Caki2 (cell line): Measurements from ENCODE around the gene CTSW. TPM values are rescaled to one million over a fixed set of nuclear protein-coding genes. Genes with fewer than 3 reads are reported as not detected.
"Not testable (repeated sequence)": the region's sequence is repeated elsewhere in the genome, so short reads cannot be mapped to it uniquely, and the experiment has no call there.

Experiments used
- DNase-seq: peaks from one replicate; pipeline ENCODE4 v3.0.0-alpha.2; 2015; ENCODE audit warnings: low read depth
- in situ Hi-C: cut with HindIII; loops from 2 replicates; pipeline ENCODE4 v1.10.0; 2016; ENCODE audit warnings: low sequenced_read_pairs, low pct_unique_long_range_greater_than_20kb, mixed read lengths
- total RNA-seq: library from RNA; depleted of rRNA; stranded (reverse); fragments of >200 nt; shearing (Covaris generic); gene quantifications from 2 replicates; pipeline ENCODE4 v1.2.3, GENCODE V29; 2014; ENCODE audit warnings: low replicate concordance; rRNA removed

Gene CTSW, protein sequence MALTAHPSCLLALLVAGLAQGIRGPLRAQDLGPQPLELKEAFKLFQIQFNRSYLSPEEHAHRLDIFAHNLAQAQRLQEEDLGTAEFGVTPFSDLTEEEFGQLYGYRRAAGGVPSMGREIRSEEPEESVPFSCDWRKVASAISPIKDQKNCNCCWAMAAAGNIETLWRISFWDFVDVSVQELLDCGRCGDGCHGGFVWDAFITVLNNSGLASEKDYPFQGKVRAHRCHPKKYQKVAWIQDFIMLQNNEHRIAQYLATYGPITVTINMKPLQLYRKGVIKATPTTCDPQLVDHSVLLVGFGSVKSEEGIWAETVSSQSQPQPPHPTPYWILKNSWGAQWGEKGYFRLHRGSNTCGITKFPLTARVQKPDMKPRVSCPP
- not detected in 2 replicates for total RNA-seq

DNA sequence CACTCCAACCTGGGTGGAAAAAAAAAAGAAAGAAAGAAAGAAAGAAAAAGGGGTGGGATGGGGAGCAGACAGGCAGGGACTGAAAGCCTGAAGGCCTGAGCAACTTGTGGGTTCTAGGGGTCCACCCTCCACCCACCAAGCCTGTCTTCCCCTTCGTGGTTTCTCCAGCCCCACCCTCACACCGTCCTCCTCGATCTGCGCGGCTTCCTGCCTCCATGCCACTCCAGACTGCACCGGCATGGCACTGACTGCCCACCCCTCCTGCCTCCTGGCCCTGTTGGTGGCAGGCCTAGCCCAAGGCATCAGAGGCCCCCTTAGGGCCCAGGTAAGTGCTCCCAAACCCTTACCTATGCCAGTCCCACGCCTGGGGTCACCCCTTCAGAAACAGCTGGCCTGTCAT, at the start of gene CTSW:
TSS of gene CTSW (plus strand) at position 221 of the 400 bp plus-strand sequence. CDS start at position 239, 18 bp downstream.
- in situ Hi-C loops = no loop called here

DNA sequence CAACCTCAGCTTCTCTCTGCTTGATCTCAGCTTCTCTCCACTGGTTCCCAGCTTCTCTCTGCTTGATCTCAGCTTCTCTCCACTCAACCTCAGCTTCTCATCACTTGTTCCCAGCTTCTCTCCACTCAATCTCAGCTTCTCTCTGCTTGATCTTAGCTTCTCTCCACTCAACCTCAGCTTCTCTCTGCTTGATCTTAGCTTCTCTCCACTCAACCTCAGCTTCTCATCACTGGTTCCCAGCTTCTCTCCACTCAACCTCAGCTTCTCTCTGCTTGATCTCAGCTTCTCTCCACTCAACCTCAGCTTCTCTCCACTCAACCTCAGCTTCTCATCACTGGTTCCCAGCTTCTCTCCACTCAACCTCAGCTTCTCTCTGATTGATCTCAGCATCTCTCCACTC, 47.4 kb upstream of the CTSW start:
- in situ Hi-C loops = not testable (repeated sequence)

More for the DNA sequence above, at the start of gene CTSW:
- DNase-seq = no peak

DNA sequence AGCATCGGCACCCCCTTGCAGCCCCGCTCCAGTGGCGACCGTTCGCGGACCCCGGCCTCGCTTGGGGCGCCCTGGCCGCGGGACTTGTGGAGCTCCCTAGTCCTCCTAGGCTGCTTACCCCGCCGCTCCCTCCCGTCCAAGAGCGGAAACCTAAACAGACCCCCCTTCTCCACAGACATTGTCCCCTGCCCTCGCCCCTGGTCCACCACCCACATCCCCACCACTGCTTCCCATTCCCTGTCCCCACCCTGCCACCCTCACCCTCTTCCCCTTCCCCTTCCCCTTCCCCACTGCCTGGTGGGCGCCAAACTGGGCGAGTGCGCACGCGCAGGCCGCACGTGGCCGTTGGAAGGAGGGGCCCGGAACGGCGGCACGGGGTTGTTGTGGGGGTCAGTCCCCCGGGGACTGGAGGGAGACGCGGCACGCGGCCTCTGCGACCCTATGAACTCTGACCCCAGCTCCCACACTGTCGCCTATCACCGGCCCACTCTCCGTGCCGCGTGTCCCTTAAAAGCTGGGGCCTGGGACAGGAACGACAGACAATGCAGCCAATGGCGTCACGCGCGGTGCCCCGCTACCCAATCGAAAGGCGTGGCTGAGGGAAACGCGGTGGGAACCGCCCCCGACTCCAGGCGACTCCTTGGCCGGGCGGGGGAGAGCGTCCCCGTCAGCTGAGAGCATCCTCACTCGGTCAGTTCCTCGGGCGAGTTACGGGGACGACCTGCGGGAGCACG, 46.2 kb upstream of the CTSW start, which contains the start of gene SNX32:
TSS of gene SNX32 (plus strand) at position 667 of the 734 bp plus-strand sequence. CDS start 103 bp downstream, outside the sequence.
- in situ Hi-C loops = no loop called here
- no peak for DNase-seq

More for the DNA sequence above, 47.4 kb upstream of the CTSW start:
- DNase-seq = not testable (repeated sequence)

DNA sequence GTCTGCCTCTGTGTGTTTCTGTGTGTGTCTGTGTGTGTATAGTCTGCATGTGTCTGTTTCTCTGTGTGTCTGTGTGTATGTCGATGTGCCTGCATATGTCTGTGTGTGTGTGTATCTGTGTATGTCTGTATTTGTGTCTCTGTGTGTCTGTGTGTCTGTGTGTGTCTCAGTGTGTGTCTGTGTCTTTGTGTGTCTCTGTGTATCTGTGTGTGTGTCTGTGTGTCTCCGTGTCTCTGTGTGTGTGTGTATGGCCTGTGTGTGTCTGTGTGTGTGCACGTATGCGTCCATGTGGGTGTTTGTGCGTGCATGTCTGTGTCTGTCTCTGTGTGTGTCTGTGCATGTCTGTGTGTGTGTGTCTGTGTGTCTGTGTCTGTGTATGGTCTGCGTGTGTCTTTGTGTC, 45.4 kb upstream of the CTSW start:
- in situ Hi-C loops = no loop called here
- DNase-seq = no peak

DNA sequence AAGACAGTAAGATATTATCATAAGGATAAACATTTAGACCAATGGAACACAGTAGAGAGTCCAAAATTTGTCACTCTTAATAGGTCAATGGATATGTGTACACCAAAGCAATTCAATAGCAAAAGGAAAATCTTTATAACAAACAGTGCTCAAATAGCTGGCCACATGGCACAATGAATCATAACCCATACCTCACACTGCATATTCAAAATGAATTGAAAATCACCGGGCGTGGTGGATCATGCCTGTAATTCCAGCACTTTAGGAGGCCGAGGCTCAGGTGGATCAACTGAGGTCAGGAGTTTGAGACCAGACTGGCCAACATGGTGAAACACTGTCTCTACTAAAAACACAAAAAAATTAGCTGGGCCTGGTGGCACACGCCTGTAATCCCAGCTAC, 37.5 kb upstream of the CTSW start:
- in situ Hi-C loops = no loop called here
- no peak for DNase-seq

DNA sequence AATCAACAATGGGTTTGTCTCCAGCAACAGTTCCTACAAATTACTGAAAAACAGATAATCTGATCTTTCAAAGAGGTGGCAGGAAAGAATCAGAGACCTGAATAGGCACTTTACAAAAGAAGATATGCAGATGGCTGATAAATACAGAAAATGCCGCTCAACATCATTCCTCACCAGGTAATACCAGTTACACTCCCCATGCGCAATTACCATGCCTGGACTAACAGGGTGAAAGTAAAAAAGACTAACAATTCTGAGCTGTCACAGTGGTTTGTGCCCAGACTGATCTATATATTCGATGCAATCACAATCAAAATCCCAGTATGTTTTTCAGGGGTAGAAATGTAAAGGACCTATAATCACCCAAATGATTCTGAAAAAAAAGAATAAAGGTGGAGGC, 35.8 kb upstream of the CTSW start:
- in situ Hi-C loops = no loop called here
- DNase-seq = no peak

DNA sequence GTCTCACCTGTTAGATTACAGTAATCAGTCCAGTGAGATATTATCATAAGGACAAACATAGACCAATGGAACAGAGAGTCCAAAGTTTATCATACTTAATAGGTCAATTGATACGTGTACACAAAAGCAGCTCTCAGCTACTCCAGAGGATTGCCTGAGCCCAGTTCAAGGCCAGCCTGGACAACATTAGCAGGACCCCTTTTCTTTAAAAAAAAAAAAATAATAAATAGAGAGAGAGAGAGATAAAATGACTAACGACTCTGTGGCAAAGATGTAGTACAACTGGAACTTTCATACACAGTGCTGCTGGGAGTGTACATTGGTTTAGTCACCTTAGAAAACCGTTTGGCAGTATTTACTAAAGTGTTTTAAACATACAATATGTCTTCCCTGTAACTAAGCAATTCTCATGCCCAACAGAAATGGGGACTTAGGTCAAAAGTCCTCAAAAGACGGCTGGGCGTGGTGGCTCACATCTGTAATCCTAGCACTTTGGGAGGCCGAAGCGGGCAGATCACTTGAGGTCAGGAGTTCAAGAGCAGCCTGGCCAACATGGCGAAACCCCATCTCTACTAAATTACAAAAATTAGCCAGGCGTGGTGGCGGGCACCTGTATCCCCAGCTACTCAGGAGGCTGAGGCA, 35.3 kb upstream of the CTSW start:
- in situ Hi-C loops = no loop called here

DNA sequence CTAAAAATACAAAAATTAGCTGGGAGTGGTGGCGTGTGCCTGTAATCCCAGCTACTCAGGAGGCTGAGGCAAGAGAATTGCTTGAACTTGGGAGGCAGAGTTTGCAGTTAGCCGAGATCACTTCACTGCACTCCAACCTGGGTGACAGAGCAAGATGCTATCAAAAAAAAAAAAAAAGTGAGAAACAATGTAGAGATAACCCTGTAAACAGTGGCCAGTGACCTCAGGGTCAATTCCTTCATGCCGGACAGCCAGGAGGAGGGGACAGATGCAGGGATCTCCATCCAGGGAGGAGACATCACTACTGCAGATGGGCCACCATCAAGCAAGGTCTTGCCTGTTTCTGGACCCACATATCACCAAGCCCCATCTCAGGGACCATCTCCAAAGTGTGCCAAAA, 31.9 kb upstream of the CTSW start:
- in situ Hi-C loops = no loop called here
- DNase-seq = no peak

More for the DNA sequence above, 35.3 kb upstream of the CTSW start:
- no peak for DNase-seq

DNA sequence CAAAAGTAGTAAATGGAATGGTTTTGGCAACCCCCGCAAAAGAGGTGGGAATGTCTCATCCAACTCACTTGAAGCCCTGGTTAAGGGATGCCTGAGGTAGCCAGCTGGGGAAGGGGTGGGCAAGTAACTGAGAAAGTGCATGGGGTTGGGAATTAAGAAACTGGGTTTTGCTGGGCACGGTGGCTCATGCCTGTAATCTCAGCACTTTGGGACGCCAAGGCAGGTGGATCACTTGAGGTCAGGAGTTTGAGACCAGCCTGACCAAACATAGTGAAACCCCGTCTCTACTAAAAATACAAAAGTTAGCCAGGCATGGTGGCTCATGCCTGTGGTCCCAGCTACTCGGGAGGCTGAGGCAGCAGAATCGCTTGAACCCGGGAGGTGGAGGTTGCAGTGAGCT, 30.9 kb upstream of the CTSW start:
- DNase-seq, in situ Hi-C loops: not testable (repeated sequence)

DNA sequence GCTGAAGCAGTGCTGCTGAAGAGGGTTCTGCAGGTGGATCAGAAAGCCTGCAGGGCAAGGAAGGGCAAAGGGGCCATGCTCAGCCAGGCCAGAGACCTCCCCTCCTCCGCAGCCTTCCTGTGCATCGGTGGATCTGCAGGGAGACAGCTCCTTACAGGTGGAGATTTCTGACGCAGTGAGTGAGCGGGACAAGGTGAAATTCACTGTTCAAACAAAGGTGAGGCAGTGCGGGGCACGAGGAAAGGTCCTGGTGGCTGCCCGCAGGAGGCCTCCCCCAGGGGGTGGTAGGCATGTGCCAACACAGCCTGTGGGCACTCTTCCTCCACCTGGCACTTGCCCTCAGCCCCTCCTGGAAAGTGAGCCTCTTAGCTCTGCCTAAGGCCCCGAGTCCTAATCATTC, 30.3 kb upstream of the CTSW start:
- no peak for DNase-seq
- in situ Hi-C loops = no loop called here

DNA sequence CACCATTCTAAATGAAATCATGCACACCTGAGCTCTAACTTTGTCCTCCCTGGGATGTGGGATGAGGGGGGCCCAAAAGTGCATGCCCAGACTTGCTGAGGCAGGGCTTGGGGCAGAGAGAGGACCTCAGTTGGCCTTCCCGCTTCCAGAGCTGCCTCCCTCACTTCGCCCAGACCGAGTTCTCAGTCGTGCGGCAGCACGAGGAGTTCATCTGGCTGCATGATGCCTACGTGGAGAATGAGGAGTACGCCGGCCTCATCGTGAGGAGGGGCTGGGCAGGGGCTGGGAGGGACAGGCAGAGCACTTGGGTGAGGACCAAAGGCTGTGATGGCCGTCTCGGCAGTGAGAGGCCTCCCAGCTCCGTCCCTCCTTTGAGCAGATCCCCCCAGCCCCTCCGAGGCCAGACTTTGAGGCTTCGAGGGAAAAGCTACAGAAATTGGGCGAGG, 29.8 kb upstream of the CTSW start:
- DNase-seq = no peak
- in situ Hi-C loops = no loop called here

DNA sequence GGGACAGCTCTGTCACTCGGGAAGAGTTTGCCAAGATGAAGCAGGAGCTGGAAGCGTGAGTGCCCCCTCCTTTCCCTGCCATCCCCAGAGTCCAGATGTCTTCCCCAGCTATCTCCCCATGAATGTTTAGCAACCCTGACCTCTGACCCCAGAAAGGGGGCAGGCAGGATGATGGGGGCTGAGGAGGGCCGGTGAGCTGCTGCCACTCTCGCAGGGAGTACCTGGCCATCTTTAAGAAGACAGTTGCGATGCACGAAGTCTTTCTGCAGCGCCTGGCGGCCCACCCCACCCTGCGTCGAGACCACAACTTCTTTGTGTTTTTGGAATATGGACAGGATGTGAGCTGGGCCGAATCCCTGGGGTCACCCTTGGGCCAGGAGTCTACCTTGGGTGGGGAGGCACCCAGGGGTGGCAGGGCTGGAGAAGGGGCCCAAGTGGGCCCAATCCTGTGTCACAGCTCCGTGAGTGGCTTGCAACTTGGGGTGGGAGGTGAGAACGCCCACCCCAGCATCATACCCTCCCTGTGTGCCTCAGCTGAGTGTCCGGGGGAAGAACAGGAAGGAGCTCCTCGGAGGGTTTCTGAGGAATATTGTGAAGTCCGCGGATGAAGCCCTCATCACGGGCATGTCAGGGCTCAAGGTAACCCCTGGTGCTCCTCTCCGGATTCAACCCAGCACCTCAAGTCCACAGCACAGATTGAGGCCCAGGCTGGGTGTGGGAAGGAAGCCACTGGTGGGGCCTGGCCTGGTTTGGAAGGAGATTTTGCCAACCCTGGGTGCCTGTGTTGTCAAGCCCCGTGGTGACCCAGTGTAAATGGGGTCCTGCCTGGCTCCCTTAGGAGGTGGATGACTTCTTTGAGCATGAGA, 29.2 kb upstream of the CTSW start:
- DNase-seq = no peak
- in situ Hi-C loops = no loop called here

DNA sequence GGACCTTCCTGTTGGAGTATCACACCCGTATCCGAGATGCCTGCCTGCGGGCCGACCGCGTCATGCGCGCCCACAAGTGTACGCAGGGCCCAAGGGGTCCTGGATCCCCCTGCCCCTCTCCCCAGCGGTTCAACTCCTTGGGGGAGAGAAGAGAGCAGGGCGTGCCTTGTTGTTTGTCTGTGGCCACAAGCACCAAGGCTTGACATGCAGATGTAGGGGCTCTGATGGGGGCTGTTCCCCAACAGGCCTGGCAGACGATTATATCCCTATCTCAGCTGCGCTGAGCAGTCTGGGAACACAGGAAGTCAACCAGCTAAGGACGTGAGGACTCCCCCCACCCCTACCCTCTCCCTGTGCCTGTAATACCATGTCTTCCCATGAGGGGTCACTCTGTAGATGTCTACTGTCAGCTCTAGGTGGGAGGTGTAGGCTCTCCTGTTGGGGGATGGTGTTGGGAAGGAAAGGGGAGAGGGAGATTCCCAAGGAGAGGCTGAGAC, 28.5 kb upstream of the CTSW start:
- DNase-seq = no peak
- in situ Hi-C loops = no loop called here

DNA sequence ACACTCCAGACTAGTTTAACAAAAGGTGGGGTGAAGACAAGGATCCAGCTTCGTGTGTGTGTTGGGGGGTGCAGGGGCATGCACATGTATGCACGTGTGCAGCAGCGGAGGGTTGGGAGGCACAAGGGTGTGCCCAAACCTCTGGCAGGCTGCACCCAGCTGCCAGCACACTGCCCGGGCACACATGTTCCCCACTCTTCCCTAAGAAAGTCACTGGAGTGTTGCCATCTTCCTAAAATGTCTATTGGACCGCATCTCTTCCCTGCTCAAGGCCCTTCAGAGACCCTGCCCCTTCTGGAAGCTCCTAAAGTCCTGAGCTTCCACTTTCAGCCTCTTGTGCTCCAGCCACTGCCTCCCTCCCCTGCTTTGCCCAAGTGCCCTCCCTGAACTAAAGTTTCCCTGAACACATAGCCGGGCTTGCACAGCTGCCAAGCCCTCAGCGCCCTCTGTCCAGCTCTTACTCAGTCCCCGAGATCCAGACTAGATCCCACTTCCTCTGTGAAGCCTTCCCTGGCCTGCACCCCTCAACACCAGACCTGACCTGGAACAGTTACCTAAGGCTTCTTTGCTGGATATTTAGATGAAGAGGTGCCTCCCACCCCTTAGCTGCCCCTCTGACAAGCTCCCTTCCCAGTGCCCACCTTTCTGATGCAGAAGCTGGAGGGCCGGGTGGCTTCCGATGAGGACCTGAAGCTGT, 27.7 kb upstream of the CTSW start:
- in situ Hi-C loops = no loop called here
- DNase-seq = no peak

DNA sequence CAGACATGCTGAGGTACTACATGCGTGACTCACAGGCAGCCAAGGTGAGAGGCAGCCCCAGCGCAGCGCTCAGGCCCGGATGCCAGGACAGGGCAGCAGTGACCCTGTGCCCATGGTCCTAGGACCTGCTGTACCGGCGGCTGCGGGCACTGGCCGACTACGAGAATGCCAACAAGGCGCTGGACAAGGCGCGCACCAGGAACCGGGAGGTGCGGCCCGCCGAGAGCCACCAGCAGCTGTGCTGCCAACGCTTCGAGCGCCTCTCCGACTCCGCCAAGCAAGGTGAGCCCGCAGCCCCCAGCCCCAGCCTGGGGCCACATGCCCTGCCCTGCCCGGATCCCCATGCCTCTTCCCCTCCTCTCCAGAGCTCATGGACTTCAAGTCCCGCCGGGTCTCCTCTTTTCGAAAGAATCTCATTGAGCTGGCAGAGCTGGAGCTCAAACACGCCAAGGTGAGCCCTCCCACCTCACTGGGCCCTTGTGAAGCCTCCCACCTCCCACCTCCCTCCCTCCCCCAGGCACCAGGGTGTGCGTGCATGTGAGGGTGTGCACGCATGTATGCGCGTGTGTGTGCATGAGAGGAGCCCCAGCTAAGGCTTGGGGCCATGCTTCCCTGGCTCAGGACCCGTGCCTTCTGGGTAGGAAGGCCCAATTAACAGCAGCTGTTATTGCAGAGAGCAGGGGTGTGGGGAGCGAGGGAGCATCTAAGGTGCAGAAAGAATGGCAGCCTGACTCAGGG, 27.0 kb upstream of the CTSW start:
- DNase-seq = no peak
- in situ Hi-C loops = no loop called here

DNA sequence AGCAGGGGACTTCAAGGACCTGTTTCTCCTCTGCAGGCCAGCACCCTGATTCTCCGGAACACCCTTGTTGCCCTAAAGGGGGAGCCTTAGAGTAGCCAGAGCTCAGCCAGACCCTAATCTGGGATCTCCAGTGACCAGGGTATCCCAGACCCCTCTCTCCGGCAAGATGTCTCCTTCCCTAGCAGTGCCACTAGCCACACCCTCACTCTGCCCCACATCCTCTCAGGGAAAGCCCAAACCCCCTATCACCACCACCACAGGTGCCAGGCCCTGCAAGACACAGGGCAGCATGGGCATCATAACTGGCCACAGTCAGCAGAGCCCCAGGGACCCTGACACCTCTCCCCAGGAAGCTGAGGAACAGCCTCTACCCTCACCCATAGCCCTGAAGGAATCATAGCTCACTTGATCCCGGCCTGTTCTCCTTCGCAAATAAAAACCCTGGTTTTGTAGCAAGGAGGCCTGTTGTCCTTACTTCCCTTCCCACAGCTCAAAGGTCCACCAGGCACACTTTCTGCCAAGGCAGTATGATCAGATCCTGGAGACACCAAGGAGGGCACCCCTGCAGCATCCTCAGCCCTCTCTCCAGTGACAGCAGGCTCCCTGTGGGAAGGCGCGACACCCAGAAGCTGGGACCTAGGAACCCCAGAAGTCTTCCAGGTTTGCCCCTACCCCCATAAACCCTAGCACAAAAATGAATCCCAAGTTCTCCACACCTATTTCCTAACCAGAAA, 26.2 kb upstream of the CTSW start:
- no peak for DNase-seq
- in situ Hi-C loops = no loop called here
